ENCODE data around the gene HIBADH.

Gene HIBADH

DNA sequence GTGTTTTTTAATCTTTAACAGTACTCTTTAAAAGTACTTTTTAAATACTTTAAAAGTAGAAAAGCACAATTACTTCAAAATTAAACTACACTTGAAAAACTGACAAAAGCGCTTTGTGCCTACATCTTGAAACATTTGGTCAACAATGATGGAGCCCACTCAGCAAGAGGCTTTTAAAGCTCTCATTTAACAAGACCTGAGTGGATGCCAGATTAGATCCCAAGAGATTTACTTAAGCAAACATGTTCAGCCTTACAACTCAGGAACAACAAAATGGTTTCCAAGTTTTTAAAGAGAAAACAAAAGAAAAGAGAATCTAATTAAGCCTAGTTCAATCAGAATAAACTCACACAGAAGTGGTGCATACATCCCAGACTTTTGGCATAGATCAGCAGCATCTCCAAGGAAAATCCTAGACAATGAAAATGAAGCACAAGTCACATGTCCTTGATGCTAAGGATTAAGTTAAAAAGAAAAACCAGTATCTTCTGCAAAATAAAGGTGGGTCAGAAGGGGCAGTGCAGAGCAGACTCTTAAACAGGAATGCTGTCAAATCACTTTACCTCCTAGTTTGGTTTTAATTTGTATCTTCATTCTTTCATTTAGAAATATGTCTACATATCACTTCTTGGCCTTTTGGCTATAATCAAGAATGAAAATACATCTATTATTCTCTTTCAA is 26.2 kb downstream of the HIBADH start:
- DNase-seq (ENCODE audit: low read depth, low spot score) = no peak

DNA sequence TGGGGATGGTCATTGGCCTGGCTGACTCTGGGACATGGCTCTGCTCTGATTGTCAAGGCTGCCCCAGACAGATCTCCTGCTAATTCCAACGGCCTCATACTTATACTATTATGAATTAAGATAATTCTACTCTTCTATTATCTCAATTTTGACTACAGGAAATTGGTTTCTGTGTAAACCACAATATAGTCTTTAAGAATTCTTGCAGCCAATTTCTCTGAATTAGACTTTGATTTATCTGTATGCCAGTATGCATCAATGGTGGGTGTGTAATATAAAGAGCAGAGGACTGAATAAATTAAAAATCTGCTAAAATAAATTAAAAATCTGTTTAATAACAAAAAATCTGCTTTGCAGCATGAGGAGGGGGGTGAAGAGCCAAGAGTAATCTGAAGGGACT is 27.0 kb downstream of the HIBADH start:
- DNase-seq (ENCODE audit: low read depth, low spot score) = no peak

DNA sequence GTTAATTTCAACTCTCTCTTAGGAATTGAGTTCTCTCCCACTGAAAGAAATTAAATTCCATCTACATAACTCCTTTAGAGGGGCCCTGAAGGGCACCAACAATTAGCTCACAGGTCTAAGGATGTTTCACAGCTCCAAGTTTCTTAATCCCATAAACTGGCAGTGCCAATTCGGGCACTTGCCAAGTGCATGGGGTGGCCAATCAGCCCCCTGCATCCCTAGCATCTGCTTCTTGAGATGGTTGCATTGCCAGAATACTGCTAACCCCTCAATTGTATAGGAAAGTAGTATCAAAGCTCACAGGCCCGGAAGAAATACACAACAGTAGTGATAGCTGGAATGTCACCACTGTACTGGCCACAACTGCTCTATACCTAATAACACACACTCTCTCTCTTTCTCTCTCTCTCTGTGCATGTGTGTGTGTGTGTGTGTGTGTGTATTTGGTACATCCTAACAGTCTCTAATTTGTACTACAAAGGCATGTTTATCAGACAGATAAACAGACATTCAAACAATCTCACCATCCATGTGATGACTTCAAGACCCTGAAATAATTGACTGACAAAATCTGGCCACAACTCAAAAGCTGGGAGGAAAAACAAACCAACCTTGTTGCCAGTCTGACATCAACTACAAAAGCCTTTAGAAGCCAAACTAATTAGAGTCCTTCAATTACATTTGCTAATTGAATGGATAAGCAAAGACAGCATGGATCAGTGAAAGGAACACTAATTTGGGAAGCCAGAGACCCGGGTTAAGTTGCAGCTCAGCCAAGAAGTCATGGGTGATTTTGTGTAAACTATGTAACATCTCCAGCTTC is 27.8 kb downstream of the HIBADH start:
- no peak for DNase-seq (ENCODE audit: low read depth, low spot score)

DNA sequence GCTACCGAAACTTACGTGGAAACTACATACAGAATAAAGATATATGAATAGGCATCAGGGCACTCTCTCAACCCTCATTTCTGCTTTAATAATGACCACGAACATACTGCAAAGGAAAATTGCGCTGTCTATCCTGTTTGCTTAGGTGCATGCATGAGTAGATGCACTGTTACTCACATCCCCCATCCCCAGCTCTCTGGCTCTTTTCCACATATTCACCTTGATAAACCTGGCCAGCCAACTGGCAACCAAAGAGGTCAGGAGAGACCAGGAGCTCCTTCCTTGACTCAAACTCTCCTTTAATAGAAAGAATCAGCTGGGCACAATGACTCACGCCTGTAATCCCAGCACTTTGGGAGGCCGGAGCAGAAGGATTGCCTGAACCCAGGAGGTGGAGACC is 29.6 kb downstream of the HIBADH start:
- no peak for DNase-seq (ENCODE audit: low read depth, low spot score)

DNA sequence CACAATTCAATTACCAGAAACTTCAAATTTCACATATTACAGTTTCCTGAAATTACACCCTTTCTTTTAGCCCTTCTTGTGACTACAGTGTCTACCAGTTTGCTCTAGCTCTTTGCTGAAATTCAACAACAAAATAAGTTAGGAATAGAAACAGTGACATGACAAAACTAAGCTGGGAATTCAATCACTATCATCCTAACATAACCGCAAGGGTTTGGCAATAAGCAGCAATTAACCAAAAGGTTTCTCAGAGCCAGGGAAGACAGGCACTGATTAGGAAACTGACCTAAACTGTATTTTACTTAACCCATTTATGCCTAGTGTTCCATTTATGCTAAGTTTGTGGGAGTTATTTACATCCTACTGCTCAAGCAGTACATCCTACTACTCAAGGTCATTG is 31.3 kb downstream of the HIBADH start:
- no peak for DNase-seq (ENCODE audit: low read depth, low spot score)

DNA sequence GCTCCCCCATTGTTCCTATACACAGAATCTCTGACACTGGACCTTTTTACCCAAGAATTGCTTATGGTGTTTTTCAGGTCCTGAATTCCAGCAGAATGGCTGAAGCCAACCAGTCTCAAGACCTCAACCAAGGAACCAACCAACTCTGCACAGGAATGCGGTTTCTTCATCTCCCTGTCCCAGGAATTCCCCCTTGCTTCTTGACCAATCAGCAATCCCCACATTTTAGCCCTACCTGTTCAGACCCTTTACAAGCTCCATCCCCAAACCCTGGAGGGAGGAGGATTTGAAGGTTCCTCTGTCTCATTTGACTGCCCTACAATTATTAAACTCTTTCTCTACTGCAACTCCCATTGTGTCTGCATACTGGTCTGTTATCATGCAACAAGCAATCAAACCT is 35.5 kb downstream of the HIBADH start:
- no peak for DNase-seq (ENCODE audit: low read depth, low spot score)

DNA sequence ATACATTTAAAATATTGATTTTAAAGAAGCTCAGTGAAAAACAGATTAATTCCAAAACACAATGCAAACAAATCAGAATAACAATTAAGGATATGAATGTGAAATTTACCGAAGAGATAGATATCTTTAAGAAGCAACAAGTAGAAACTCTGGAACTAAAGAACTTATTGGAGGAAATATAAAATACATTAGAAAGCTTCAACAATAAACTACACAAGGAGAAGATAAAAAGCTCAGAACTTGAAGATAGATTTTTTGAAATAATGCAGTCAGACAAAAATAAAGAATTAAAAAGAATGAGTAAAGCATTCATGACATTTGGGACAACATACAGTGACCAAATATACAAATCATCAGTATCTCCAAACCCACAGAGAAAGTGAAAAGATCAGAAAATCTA is 43.2 kb downstream of the HIBADH start:
- DNase-seq (ENCODE audit: low read depth, low spot score) = no peak

DNA sequence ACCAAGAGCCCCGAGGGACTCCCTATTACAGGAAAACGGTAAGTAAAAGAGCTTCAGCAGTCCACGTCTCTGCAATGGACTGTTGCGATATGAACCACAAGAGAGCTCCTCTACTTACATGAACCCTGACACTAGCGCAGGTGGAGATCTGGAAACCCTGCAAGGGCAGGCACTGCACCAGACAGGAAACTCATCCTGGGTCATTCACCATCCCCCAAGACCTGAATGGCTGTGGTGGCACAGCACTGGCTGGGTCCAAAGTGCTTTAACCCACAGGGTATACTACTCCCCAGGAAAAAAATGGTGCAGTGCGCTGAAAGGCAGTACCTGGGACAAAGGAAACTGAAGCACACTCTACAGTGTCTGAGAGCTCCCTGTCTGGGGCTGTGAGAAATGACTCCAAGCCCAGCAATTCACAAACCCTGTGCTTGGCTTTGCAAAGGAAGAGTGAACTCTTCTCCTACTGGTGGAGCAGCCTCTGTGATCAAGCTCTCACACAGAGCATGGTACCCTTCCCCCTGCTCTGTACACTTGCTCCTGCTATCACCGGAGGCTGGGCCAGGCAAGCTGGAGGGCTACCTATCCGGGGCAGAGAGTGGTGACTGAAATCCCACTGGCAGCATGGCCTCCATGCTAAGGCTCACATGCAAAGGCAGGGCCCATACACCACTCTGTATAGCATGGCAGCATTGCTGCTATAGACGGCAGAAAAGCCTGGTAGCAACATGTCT is 44.9 kb downstream of the HIBADH start:
- DNase-seq (ENCODE audit: low read depth, low spot score) = no peak

DNA sequence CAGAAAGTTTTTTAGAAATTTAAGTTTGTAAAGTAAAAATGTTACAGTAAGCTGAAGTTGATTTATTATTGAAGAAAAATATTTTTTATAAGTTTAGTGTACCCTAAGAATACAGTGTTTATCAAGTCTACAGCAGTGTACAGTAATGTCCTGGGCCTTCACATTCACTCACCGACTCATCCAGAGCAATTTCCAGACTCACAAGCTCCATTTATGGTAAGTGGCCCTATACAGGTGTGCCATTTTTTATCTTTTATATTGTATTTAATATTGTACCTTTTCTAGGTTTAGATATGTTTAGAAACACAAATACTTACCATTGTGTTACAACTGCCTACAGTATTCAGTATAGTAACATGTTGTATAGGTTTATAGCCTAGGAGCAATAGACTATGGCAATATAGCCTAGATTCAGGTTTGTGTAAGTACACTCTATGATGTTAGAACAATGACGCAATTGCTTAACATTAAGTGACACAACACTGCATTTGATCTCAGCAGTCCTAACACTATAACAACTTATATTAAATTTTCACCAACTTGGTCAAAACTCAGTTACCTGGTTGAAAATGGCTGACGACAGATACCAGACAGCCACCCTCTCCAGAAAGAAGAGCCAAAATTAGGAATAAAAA is 45.7 kb downstream of the HIBADH start:
- DNase-seq (ENCODE audit: low read depth, low spot score) = no peak

DNA sequence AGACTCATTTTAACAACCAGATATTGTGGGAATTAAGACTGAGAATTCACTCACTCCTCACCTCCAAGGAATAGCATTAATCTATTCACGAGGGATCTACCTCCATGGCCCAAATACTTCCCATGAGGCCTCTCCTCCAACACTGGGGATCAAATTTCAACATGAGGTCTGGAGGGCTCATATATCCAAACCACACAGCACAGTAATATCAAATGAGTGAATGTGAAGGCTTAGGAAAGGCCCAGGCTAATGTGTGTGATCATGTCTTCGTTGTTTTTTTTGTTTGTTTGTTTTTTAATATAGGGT is 46.5 kb downstream of the HIBADH start:
- DNase-seq (ENCODE audit: low read depth, low spot score) = no peak

DNA sequence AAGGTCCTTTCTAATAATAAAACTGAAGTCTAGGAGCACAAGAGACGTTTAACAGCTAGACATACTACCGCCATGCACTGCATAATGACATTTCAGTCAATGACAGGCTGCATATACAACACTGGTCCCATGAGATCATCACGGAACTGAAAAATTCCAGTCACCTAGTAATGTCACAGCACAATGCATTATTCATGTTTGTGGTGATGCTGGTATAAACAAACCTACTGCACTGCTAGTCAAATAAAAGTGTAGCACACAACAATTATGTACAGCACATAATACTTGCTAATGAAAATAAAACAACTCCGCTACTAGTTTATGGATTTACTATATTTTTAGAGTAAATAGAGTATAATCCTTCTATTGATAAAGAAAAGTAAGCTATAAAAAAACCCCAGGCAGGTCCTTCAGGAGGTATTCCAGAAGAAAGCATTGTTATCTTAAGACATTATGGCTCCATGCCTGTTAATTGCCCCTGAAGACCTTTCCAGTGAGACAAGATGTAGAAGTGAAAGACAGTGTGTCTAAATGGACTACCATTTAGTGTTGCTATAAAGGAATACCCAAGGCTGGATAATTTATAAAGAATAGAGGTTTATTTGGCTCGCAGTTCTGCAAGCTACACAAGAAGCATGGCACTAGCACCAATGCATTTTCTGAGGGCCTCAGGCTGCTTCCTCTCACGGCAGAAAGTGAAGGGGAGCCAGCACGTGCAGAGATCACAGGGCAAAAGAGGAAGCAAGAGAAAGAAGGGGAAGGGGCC is 47.1 kb downstream of the HIBADH start:
- DNase-seq (ENCODE audit: low read depth, low spot score) = no peak

DNA sequence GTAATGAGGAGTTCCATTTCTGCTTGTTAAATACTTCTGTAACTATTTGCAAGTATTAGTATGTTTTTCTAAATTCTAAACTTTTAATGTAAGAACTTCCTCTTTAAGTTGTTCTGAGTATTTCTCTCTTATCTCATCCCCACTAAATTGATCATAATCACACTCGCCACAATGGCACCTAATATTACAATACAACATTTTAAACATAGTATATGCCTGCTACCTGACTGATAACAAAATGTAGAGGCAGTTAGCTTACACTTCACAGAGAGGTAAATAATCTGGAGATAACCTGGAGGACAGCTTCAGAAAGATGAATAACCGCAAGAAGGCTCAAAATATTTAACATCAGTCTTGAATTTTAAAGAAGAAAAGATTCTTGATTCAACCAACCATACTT is 48.6 kb downstream of the HIBADH start:
- no peak for DNase-seq (ENCODE audit: low read depth, low spot score)

DNA sequence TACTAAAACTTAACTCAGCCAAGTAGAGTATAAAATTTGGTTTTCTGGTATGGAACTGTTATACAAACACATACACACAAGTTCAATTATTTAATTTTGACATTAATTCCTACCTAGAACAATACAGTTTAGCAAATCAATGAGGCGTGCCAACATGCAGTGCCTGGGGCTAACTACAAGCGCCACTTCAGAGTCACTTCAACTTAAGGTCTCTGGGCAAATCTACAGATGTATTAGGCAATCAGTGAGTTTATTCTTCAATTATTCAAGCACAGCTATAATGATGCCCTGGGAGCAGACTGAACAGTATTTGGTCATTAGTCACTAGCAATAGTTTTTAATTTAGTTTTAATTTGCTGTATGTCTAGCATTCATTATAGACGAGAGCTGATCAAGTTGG is 51.6 kb downstream of the HIBADH start:
- DNase-seq (ENCODE audit: low read depth, low spot score) = no peak

DNA sequence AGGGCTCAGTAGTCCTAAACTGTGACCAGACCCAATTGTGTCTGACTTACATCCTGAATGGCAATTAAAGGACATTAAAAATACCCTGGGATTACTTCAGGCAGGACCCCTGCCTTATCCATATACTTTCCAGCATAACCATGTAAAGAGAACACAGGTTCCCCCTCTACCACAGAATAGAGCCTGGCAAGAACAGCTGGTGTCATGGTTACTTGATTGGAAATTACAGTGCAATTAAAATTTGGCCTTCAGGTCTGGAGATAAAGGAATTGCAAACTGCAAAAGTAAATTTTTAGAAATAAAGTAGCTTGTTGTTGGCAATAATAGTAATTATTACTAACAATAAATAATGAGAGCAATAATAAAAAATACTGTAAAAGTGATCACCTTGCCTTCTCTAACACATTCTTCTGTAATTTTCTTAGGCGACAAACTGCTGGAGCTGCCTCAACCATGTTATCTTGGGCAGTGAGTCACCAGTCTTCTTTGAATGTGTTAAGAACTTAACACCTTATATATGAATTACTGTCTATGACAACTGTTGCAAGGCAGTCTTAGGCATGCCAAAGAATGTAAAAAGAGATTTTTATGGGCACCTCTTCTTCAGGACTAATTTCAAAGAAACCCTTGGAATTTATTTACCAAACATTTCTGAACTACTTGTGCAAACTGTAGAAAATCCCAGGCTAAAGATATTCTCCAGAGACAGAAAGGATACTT is 53.7 kb downstream of the HIBADH start:
- no peak for DNase-seq (ENCODE audit: low read depth, low spot score)

DNA sequence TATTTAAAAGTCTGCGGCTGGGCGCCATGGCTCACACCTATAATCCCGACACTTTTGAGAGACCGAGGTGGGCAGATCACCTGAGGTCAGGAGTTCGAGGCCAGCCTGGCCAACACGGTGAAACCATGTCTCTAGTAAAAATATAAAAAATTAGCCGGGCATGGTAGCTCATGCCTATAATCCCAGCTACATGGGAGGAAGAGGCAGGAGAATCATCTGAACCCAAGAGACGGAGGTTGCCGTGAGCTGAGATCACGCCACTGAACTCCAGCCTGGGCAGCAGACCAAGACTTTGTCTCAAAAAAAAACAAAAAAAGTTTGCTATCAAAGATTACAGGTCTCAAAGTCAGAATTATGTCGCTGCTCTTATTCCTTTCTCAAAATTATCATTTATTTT is 55.5 kb downstream of the HIBADH start:
- DNase-seq (ENCODE audit: low read depth, low spot score) = no peak

DNA sequence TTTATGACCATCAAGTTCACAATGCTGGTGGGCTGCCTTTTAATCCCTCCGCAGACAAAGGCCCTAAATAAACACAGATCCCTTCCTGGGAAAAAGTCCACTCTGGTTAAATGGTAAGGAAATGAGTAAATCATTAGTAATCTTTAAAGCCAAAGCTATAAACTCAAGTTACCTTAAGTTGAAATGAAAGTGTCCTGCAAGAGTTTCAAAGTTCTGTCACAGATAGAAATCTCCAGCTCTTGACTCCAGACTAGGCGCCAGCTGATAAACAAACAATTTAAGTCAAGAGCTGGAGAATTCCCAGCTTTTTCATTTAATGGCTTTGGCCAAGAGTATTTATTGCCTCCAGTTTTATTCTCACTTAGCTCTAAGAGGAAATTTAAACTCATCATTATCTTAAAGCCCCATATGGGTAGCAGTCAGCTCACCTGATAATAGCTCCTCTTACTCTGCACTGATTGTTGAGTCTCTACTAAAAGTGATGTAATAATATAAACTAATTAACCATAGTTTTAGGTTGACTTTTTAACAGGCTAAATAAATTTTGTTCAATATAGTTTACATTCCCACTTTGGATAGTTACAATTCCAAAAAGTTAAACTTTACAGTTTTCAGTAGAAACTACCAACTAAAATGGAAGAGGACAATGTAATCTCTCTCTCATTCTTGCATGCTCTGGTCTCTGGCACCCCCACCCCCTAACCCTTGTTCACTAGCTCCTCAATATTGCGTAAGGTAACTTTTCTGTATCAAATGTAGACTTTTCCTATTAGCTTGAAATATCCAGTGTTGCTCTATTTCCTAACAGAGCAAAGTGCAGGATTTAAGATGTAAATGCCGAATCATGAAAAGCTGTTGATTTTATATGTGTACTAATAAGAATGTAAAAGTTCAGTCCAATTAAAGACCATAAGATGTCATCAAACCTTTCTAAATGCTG is 56.1 kb downstream of the HIBADH start:
- peak; percentile 30 for DNase-seq (ENCODE audit: low read depth, low spot score)

DNA sequence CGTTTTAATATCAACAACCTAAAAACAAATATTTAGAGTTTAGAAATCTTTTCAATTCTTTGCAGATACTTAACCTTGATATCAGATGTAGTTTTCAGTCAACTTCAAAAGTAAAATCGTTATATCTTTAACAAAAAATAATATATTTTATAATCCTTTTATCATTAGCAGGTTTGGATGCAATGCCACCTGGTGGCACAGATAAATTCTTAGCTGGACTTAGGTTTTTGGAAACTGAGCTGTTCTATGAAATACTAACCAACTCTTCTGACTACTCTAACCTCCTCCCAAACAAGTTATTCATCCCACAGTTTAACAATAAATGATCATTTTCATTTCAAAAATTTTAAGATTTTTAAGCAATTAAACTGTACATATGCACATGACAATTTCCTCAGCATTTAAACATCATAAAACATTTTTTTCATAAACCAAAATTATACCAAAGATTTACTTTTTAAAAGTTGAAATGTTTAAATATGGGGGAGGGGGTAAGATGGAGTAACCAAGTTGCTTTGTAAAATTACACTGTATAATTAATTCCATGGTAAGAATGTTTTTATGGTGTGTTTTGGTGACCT is 56.9 kb downstream of the HIBADH start:
- no peak for DNase-seq (ENCODE audit: low read depth, low spot score)

DNA sequence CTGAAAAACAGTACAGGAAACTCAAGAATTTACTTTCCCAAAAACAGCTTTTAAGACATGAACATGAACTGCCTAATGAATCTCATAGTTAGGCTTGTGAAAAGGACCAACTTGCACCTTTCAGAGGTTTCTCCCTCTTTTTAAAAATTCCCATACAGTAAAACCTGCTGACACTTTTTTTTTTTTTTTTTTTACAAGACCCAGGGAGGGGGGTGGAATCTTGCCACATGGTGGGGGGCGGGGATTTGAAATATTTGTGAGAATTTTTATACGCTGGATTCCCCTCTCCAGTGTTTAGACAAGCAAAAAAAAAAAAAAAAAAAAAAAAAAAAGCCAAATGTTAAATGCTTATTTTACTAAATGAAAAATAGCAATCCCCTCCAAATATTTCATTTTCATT is 57.4 kb downstream of the HIBADH start:
- DNase-seq (ENCODE audit: low read depth, low spot score) = no peak

DNA sequence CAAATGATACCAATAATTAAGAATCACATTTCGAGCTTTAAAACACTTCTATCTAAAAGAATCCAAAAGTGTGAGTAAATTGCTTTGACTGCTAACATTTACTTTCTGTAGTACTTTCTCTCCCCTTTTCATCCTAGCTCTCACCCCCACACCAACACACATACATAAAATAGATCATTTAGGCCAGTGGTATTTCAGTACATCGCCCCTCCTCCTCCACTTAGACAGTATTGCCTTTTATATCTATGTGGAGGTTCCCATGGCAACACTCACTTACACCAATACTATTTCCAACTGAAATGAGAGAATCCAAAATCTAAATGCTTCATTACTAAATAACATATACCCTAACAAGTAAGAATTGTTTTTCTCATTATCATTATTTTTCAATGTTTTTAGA is 58.9 kb downstream of the HIBADH start:
- DNase-seq (ENCODE audit: low read depth, low spot score) = no peak

DNA sequence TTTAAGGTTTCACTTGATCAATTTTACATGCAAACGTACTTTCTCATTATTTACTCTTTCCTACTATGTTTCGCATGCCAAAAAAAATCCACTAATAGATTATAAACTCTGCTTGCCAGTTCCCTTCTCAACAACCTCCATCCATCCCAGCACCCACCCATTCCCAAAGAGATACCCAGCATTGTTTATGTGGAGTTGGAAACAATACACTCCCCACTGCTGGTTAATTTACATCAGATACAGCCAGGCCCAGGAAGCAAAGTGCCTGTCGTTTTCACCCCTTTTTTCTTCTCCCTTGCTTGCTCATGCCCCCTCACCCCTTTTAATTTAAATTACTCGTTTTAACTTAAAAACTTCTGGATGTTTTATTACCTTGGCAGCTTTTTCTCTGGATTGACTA is 59.9 kb downstream of the HIBADH start:
- peak; percentile 44 for DNase-seq (ENCODE audit: low read depth, low spot score)

All from ELF-1 (cell line).